ENCODE data around the gene GNRH2. TPM values are rescaled to one million over a fixed set of nuclear protein-coding genes. Genes with fewer than 3 reads are reported as not detected.
A peak's percentile ranks its signal among the peaks of the same experiment; 100 is the strongest.
"Not testable (repeated sequence)": the region's sequence is repeated elsewhere in the genome, so short reads cannot be mapped to it uniquely, and the experiment has no call there.

The GNRH2 gene, protein sequence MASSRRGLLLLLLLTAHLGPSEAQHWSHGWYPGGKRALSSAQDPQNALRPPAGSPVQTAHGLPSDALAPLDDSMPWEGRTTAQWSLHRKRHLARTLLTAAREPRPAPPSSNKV
- total RNA-seq (under 1 TPM; 0.92 to 0.94 TPM), total RNA-seq (0.08 to 0.35 reads per million in 2 donors)

DNA sequence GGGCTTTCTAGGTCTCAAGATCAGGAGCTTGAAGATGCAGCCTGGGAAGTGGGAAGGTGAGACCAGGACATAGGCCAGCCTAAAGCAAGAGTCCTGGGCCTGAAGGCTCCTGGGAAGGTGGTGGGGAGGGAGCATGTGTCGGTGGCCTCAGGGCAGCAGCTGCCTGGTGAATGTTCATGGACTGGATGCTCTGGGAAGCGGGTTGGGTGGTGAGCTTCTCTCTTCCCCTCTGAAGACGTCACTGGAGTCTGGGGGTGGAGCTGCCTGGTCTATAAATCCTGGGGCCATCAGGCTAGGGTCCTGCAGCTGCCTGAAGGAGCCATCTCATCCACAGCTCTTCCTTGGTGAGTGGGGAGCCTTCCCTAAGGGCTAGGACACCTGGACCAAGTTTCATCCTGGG lies at the start of gene GNRH2:
TSS of gene GNRH2 (plus strand) at position 301 of the 400 bp plus-strand sequence. CDS start 793 bp downstream, outside the sequence.
- peaks cover 8% of the 10 kb centered on the region for H3K36me3 Mint-ChIP-seq (ENCODE audit: low read depth)
- no peaks in the 10 kb centered on the region for H3K27me3 Mint-ChIP-seq
- ATAC-seq (no peak), DNase-seq (no peak)
- H3K4me1 Mint-ChIP-seq = peaks cover 26% of the 10 kb centered on the region
- peak within 1 kb of the TSS; percentile 31 for H3K4me3 Mint-ChIP-seq
- H3K27ac Mint-ChIP-seq = peak within 1 kb of the TSS; percentile 66
- no peaks in the 10 kb centered on the region for H3K9me3 ChIP-seq (ENCODE audit: control insufficient read depth, low read length, poor library complexity, severe bottlenecking)

GRCh38 chr20:2995796-2996195 lies 47.6 kb upstream of the GNRH2 start:
- peaks cover 4% of the 10 kb centered on the region for H3K4me1 Mint-ChIP-seq
- no peak overlapping the region for H3K27ac Mint-ChIP-seq
- ATAC-seq = no peak
- no peaks in the 10 kb centered on the region for H3K27me3 Mint-ChIP-seq
- no peak overlapping the region for H3K4me3 Mint-ChIP-seq
- no peaks in the 10 kb centered on the region for H3K9me3 ChIP-seq (ENCODE audit: control insufficient read depth, low read length, poor library complexity, severe bottlenecking)
- DNase-seq = no peak
- H3K36me3 Mint-ChIP-seq (ENCODE audit: low read depth) = peaks cover 7% of the 10 kb centered on the region

- peaks cover 8% of the 10 kb centered on the region for H3K36me3 Mint-ChIP-seq (ENCODE audit: low read depth)
- H3K9me3 ChIP-seq (ENCODE audit: control insufficient read depth, low read length, poor library complexity, severe bottlenecking) = no peaks in the 10 kb centered on the region
- no peaks in the 10 kb centered on the region for H3K27me3 Mint-ChIP-seq
- DNase-seq (no peak), ATAC-seq (no peak)
- no peak overlapping the region for H3K27ac Mint-ChIP-seq
- H3K4me1 Mint-ChIP-seq = peaks cover 9% of the 10 kb centered on the region
- no peak overlapping the region for H3K4me3 Mint-ChIP-seq
Observed at GRCh38 chr20:2998728-2999127, 44.7 kb upstream of the GNRH2 start.

- H3K36me3 Mint-ChIP-seq (ENCODE audit: low read depth) = peaks cover 5% of the 10 kb centered on the region
- peak; percentile 75 for ATAC-seq
- H3K27me3 Mint-ChIP-seq = no peaks in the 10 kb centered on the region
Observed at GRCh38 chr20:3000852-3001523, 42.4 kb upstream of the GNRH2 start.

GRCh38 chr20:3003416-3003815 lies 40.0 kb upstream of the GNRH2 start:
- Mint-ChIP-seq H3K4me1 (peaks cover 11% of the 10 kb centered on the region), H3K27me3 (no peaks in the 10 kb centered on the region), H3K36me3 (ENCODE audit: low read depth) (peaks cover 9% of the 10 kb centered on the region), H3K27ac (no peak overlapping the region), H3K4me3 (no peak overlapping the region)
- H3K9me3 ChIP-seq (ENCODE audit: control insufficient read depth, low read length, poor library complexity, severe bottlenecking) = no peaks in the 10 kb centered on the region
- no peak for ATAC-seq
- DNase-seq = no peak

More at GRCh38 chr20:3000852-3001523, 42.4 kb upstream of the GNRH2 start:
- H3K9me3 ChIP-seq (ENCODE audit: control insufficient read depth, low read length, poor library complexity, severe bottlenecking) = no peaks in the 10 kb centered on the region
- DNase-seq = no peak
- H3K4me3 Mint-ChIP-seq = no peak overlapping the region
- peak overlapping the region; percentile 43 for H3K27ac Mint-ChIP-seq
- H3K4me1 Mint-ChIP-seq = peaks cover 9% of the 10 kb centered on the region

DNA sequence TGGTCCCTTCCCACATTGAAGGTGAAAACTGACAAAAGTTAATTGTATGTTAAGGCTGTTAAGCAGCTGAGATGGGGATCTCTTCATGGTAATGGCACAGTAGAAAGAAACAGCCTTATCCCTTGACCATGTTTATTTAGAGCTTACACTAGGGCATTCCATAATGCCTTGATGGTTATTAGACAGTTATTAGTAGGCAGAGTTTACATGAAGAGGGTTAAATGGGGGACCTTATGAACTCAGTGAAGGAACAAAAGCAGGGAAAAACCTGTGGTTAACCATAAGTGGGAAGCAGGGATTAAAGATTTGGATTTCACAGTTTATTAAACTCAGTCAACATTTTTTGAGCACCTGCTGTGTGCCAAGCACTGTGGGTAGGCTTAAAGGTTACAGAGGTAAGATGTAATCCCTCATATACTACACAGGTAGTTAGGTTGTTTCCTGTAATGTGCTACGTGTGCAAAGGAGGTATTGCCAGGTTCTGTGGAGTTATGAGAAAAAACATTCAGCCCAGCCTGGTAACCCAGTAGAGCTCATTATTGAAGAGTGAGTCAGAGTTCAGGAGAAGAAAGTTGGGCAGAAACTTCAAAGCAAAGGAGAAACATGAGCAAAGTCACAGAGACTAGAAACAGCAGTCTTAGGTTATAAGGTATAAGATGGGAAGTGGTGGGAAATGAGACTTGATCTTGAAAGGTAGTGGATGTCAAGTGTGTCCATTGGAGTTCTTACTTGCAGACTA lies 32.3 kb upstream of the GNRH2 start:
- Mint-ChIP-seq H3K27ac (peak overlapping the region; percentile 67), H3K36me3 (ENCODE audit: low read depth) (peaks cover 18% of the 10 kb centered on the region)
- no peak for ATAC-seq

GRCh38 chr20:3011752-3012151 lies 31.7 kb upstream of the GNRH2 start:
- no peak for ATAC-seq

More for the DNA sequence above, 32.3 kb upstream of the GNRH2 start:
- Mint-ChIP-seq H3K27me3 (no peaks in the 10 kb centered on the region), H3K4me1 (peaks cover 15% of the 10 kb centered on the region), H3K4me3 (no peak overlapping the region)
- no peaks in the 10 kb centered on the region for H3K9me3 ChIP-seq (ENCODE audit: control insufficient read depth, low read length, poor library complexity, severe bottlenecking)
- no peak for DNase-seq

GRCh38 chr20:3013771-3014170 lies 29.7 kb upstream of the GNRH2 start:
- ATAC-seq = no peak
- no peaks in the 10 kb centered on the region for H3K9me3 ChIP-seq (ENCODE audit: control insufficient read depth, low read length, poor library complexity, severe bottlenecking)
- Mint-ChIP-seq H3K27ac (no peak overlapping the region), H3K27me3 (no peaks in the 10 kb centered on the region), H3K36me3 (ENCODE audit: low read depth) (peaks cover 17% of the 10 kb centered on the region), H3K4me3 (no peak overlapping the region), H3K4me1 (peaks cover 13% of the 10 kb centered on the region)
- no peak for DNase-seq

More at GRCh38 chr20:3011752-3012151, 31.7 kb upstream of the GNRH2 start:
- Mint-ChIP-seq H3K4me3 (no peak overlapping the region), H3K4me1 (peaks cover 15% of the 10 kb centered on the region), H3K36me3 (ENCODE audit: low read depth) (peaks cover 18% of the 10 kb centered on the region), H3K27ac (peak overlapping the region; percentile 67), H3K27me3 (no peaks in the 10 kb centered on the region)
- H3K9me3 ChIP-seq (ENCODE audit: control insufficient read depth, low read length, poor library complexity, severe bottlenecking) = no peaks in the 10 kb centered on the region
- no peak for DNase-seq

DNA sequence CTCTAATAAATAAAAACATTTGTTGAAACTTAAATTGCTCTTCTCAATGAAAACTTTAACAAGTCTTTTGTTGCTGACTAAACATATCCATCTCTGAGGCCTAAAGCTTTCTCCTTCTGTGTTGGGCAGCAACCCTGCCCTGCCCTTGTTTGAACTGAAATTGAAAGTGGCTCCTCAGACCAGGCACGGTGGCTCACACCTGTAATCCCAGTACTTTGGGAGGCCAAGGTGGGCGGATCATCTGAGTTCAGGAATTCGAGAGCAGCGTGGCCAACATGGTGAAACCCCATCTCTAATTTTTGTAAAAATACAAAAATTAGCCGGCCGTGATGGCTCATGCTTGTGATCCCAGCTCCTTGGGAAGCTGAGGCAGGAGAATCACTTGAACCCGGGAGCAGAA lies 29.2 kb upstream of the GNRH2 start:
- Mint-ChIP-seq H3K27me3 (no peaks in the 10 kb centered on the region), H3K4me1 (peaks cover 13% of the 10 kb centered on the region), H3K27ac (peak overlapping the region; percentile 69), H3K36me3 (ENCODE audit: low read depth) (peaks cover 13% of the 10 kb centered on the region), H3K4me3 (no peak overlapping the region)
- ATAC-seq (no peak), DNase-seq (no peak)
- no peaks in the 10 kb centered on the region for H3K9me3 ChIP-seq (ENCODE audit: control insufficient read depth, low read length, poor library complexity, severe bottlenecking)

- H3K4me3 Mint-ChIP-seq = no peak overlapping the region
- no peak for DNase-seq
- no peaks in the 10 kb centered on the region for H3K9me3 ChIP-seq (ENCODE audit: control insufficient read depth, low read length, poor library complexity, severe bottlenecking)
- peaks cover 10% of the 10 kb centered on the region for H3K4me1 Mint-ChIP-seq
- H3K27ac Mint-ChIP-seq = peak overlapping the region; percentile 69
- peaks cover 9% of the 10 kb centered on the region for H3K36me3 Mint-ChIP-seq (ENCODE audit: low read depth)
- no peak for ATAC-seq
- no peaks in the 10 kb centered on the region for H3K27me3 Mint-ChIP-seq
Observed at GRCh38 chr20:3014662-3015061, 28.8 kb upstream of the GNRH2 start.

GRCh38 chr20:3015302-3015701 lies 28.1 kb upstream of the GNRH2 start:
- H3K4me1 Mint-ChIP-seq = peaks cover 10% of the 10 kb centered on the region
- H3K27me3 Mint-ChIP-seq; ATAC-seq; H3K4me3 Mint-ChIP-seq; H3K9me3 ChIP-seq (ENCODE audit: control insufficient read depth, low read length, poor library complexity, severe bottlenecking); H3K36me3 Mint-ChIP-seq (ENCODE audit: low read depth); DNase-seq: not testable (repeated sequence)
- H3K27ac Mint-ChIP-seq = peak overlapping the region; percentile 69

GRCh38 chr20:3021327-3021726 lies 22.1 kb upstream of the GNRH2 start:
- no peaks in the 10 kb centered on the region for H3K9me3 ChIP-seq (ENCODE audit: control insufficient read depth, low read length, poor library complexity, severe bottlenecking)
- Mint-ChIP-seq H3K4me3 (no peak overlapping the region), H3K27me3 (no peaks in the 10 kb centered on the region), H3K4me1 (peaks cover 5% of the 10 kb centered on the region), H3K36me3 (ENCODE audit: low read depth) (peaks cover 14% of the 10 kb centered on the region), H3K27ac (peak overlapping the region; percentile 59)
- DNase-seq (no peak), ATAC-seq (no peak)

GRCh38 chr20:3021777-3022176 lies 21.6 kb upstream of the GNRH2 start:
- no peak overlapping the region for H3K4me3 Mint-ChIP-seq
- H3K27me3 Mint-ChIP-seq = no peaks in the 10 kb centered on the region
- H3K36me3 Mint-ChIP-seq (ENCODE audit: low read depth) = peaks cover 14% of the 10 kb centered on the region
- ATAC-seq (no peak), DNase-seq (no peak)
- H3K9me3 ChIP-seq (ENCODE audit: control insufficient read depth, low read length, poor library complexity, severe bottlenecking) = no peaks in the 10 kb centered on the region
- peaks cover 5% of the 10 kb centered on the region for H3K4me1 Mint-ChIP-seq
- H3K27ac Mint-ChIP-seq = peak overlapping the region; percentile 9
